ENCODE data around the gene RPS19.

GRCh38 chr19:41898235-41898634, 38.2 kb downstream of the RPS19 start:
- TF ChIP-seq CTCF (IDR thresholded peaks at IDR 0.05 in 4 of 5, conservative IDR thresholded peaks at IDR 0.05 in 1 of 5) (no peak), POLR2A (IDR thresholded peaks at IDR 0.05) (no peak)

All from gastrocnemius medialis (tissue), 4 donors.